Middle frontal gyrus (tissue), 1 donor: Measurements from ENCODE around the gene ZNF814.
"Not testable (repeated sequence)": the region's sequence is repeated elsewhere in the genome, so short reads cannot be mapped to it uniquely, and the experiment has no call there.

Experiments
- DNase-seq: peaks from one replicate; pipeline ENCODE4 v3.0.0-alpha.2; 2015; ENCODE audit warnings: low spot score; ENCODE audit errors: extremely low spot score

ZNF814 gene

DNA sequence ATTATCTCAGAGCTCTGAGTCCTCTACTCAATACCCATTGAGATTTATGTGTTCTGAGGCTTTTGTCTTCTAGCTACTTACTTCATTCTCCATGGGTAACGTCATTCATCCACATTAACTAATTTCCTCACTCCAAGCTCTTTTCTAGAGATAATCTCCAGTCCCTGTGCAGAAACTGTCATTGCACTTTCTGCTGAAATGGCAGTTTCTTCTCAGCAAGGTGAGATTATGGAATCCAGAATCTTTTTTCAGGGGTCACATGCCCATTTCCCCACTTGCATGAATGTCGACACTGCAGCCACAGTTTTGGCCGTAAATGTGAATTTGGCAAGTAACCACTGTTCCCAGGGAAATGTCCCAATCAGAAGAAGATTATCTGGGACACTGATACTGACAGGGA, 26.5 kb downstream of the ZNF814 start:
- not testable (repeated sequence) for DNase-seq

- not testable (repeated sequence) for DNase-seq
Measured at GRCh38 chr19:57854117-57854516, 34.7 kb downstream of the ZNF814 start.

GRCh38 chr19:57851812-57852603, 36.8 kb downstream of the ZNF814 start:
- DNase-seq, result not testable (repeated sequence)

- no peak for DNase-seq
Measured at GRCh38 chr19:57850553-57851017, 38.3 kb downstream of the ZNF814 start.

GRCh38 chr19:57849666-57850473, 39.0 kb downstream of the ZNF814 start, which contains the start of gene ZNF587:
ZNF587 (plus strand) TSS chr19:57849859; CDS start chr19:57850039, 180 bp downstream.
- DNase-seq, result peak; percentile 69

GRCh38 chr19:57849162-57849665, 39.6 kb downstream of the ZNF814 start:
- DNase-seq, result not testable (repeated sequence)

GRCh38 chr19:57847164-57847563, 41.7 kb downstream of the ZNF814 start:
- not testable (repeated sequence) for DNase-seq

GRCh38 chr19:57841122-57841763, 47.6 kb downstream of the ZNF814 start:
- no peak for DNase-seq

DNA sequence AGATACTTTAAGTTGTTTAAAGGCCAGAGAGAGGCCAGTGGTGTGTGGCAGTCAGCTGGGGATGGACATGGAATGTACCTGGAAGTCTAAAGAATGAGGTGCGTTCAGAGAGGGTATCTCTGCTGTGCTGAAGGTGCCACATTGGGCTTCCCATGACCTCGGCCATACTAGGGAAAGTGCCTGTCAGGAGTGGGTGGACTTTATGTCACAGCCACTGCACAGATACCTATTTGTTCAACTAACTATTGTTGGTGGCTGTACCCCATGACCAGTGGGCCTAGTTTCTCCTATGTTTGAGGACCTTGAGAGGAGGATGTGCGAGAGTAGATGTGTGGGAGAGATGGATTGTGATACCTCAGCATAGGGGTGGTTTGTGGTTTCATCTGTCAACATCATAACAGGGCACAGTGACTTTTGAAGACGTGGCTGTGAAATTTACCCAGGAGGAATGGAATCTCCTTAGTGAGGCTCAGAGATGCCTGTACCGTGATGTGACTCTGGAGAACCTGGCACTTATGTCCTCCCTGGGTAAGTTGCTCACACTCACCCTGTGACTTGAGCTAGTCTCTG, 50.1 kb downstream of the ZNF814 start:
- DNase-seq, result not testable (repeated sequence)

DNA sequence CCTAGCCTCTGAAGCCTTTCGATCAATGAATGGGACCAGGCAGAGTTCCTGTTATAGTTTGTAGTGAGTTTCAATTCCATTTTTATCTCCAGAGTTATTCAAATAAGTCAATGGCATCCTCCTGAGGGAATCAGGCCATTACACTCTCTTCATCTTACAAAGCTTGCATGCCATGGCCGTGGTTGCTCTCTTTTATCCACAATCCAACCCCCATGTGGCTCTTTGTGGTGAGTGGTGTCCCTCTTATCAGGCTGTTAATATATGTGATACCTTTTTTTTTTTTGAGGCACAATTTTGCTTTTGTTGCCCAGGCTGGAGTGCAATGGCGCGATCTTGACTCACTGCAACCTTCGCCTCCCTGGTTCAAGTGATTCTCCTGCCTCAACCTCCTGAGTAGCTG, 51.8 kb downstream of the ZNF814 start:
- not testable (repeated sequence) for DNase-seq

GRCh38 chr19:57830071-57830602, 58.7 kb downstream of the ZNF814 start, which contains the start of gene ZNF587B:
ZNF587B (plus strand) TSS chr19:57830299; CDS start chr19:57830529, 230 bp downstream.
- peak; percentile 60 for DNase-seq

DNA sequence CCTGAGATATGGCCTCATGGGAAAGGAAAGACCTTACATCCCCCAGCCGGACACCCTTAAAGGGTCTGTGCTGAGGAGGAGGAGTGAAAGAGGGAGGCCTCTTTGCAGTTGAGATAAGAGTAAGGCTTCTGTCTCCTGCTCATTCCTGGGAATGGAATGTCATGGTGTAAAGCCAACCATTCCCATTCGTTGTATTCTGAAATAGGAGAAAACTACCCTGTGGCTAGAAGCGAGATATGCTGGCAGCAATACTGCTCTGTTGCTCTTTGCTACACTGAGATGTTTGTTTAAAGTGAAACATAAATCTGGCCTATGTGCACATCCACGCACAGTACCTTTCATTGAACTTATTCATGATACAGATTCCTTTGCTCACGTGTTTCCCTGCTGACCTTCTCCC, 59.5 kb downstream of the ZNF814 start:
- no peak for DNase-seq

- DNase-seq, result no peak
Measured at GRCh38 chr19:57825511-57825910, 63.3 kb downstream of the ZNF814 start.

DNA sequence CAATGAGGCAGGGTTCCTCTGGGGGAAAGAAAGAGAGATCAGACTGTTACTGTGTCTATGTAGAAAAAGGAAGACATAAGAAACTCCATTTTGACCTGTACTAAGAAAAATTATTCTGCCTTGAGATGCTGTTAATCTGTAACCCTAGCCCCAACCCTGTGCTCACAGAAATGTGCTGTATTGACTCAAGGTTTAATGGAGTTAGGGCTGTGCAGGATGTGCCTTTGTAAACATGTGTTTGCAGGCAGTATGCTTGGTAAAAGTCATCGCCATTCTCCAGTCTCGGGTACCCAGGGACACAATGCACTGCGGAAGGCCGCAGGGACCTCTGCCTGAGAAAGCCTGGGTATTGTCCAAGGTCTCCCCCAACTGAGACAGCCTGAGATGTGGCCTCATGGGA, 65.2 kb downstream of the ZNF814 start:
- not testable (repeated sequence) for DNase-seq

- not testable (repeated sequence) for DNase-seq
Measured at GRCh38 chr19:57823155-57823554, 65.7 kb downstream of the ZNF814 start.

GRCh38 chr19:57821501-57821900, 67.3 kb downstream of the ZNF814 start:
- DNase-seq, result not testable (repeated sequence)

DNA sequence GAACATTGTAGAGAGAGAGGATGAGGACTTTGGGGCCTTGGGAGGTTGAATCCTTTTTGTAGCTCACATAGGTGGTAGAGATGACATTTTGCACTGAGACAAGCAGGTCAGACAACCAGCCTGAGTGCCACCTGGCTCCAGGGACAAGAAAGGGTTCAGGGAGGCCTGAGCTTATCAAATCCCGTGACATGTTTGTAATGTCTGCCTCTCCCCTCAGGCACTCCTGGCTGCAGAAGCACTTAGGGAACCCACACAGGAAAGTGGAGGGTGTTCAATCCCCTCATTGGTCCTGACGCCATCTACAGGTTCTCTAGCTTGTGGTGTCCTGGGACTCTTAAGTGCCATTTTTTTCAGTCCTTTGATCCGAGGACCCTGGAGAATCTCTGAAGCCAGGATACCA, 67.7 kb downstream of the ZNF814 start:
- not testable (repeated sequence) for DNase-seq

GRCh38 chr19:57820599-57820998, 68.2 kb downstream of the ZNF814 start:
- DNase-seq, result no peak

DNA sequence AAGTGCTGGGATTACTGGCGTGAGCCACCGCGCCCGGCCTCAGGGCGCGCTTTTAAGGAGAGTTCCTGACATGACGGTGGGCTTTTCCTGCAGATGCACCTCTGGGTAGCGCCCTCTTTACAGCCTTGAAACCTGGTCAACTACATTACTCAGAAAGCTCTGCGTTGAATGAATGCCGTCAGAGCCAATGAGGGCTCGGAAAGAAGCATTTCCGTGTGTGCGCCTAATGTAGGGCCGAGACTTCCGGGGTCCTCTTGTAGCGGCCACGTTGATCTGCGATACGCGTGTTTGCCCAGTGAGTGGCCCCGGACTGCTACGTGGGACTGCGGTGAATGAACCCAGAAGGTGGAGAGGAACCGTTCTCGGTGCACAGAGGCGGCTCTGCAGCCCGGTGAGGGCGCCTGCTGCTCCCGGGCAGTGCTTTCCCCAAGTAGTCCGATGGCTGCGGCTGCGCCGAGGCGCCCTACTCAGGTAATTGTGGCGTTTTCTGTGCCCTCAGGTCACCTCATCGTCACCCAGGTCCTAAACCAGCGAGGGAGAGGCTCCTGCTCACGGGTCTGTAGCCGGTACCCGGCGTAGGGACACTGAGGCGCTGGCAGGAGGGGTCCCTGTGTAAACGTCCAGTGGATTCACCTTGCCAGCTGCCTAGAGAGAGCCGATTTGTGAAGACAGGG, 69.2 kb downstream of the ZNF814 start:
- DNase-seq, result peak; percentile 87

DNA sequence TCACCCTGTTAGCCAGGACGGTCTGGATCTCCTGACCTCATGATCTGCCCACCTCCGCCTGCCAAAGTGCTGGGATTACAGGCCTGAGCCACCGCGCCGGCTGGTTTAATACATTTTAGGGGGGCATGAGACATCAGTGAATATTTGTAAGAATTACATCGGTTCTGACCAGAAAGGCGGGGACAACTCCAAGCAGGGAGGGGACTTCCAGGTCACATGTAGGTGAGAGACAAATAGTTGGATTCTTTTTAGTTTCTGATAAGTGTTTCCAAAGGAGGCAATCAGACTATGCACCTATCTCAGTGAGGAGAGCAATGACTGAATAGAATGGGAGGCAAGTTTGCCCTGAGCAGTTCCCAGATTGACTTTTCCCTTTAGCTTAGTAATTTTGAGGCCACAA, 70.5 kb downstream of the ZNF814 start:
- DNase-seq, result no peak
